Cardiac muscle cell (in vitro differentiated cells and primary cell): ENCODE measurements around the gene MTHFSD. TPM values are rescaled to one million over a fixed set of nuclear protein-coding genes. Genes with fewer than 3 reads are reported as not detected.
A peak's percentile ranks its signal among the peaks of the same experiment; 100 is the strongest.

Source experiments
- DNase-seq, 2 donors: peaks; one replicate each; pipeline versions ENCODE4 v3.0.0 to v3.0.0-alpha.2; 2010 to 2017; ENCODE audit warnings: low read depth in 1 of 2, low spot score in 1 of 2
- H3K27ac ChIP-seq: fragments of 200-600 bp; sonication (generic); 2 replicates; pipeline ENCODE4 v1.5.1; 2016
- H3K27me3 ChIP-seq: fragments of 200-600 bp; sonication (generic); 2 replicates; pipeline ENCODE4 v1.6.0; 2016; ENCODE audit warnings: control low read depth
- H3K36me3 ChIP-seq: fragments of 200-600 bp; sonication (generic); 2 replicates; pipeline ENCODE4 v1.5.1; 2016; ENCODE audit warnings: control low read depth
- H3K4me1 ChIP-seq: fragments of 200-600 bp; sonication (generic); 2 replicates; pipeline ENCODE4 v1.8.1; 2017; ENCODE audit warnings: low read depth, mild to moderate bottlenecking, mixed run types
- H3K4me3 ChIP-seq: fragments of 200-600 bp; sonication (generic); 2 replicates; pipeline ENCODE4 v1.5.1; 2016; ENCODE audit warnings: mild to moderate bottlenecking
- H3K9me3 ChIP-seq: fragments of 200-600 bp; sonication (generic); 2 replicates; pipeline ENCODE4 v1.5.1; 2017; ENCODE audit warnings: low read depth, mild to moderate bottlenecking, control low read depth
- CTCF ChIP-seq: IDR thresholded peaks from 2 replicates; pipeline ENCODE4 v1.5.1; 2012; ENCODE audit warnings: low read depth, mild to moderate bottlenecking, low read length
- polyA plus RNA-seq: library from polyadenylated mRNA; unstranded; fragments of >200 nt; fragmentation: Nextera tagmentation; extraction: Ambion mirVana; gene quantifications from 2 replicates; pipeline ENCODE4 v1.2.1, GENCODE V29; 2016
- total RNA-seq: library from RNA; depleted of rRNA; stranded (reverse); fragments of >200 nt; gene quantifications from 2 replicates; pipeline ENCODE4 v1.2.3, GENCODE V29; 2016

The MTHFSD gene
- total and polyA plus RNA-seq, 2 experiments from 2014 or later = 23.0 to 36.0 TPM

GRCh38 chr16:86529160-86529559, 25.9 kb downstream of the MTHFSD start:
- H3K27me3 ChIP-seq = no peaks in the 10 kb centered on the region
- no peaks in the 10 kb centered on the region for H3K9me3 ChIP-seq
- H3K4me1 ChIP-seq = peaks cover 8% of the 10 kb centered on the region
- DNase-seq = peak in 1 of 2 donors; percentile 58
- no peak for TF ChIP-seq CTCF
- H3K36me3 ChIP-seq = no peaks in the 10 kb centered on the region
- H3K27ac ChIP-seq = no peak overlapping the region
- no peak overlapping the region for H3K4me3 ChIP-seq

- TF ChIP-seq CTCF = no peak
- no peaks in the 10 kb centered on the region for H3K9me3 ChIP-seq
- no peak overlapping the region for H3K4me3 ChIP-seq
- H3K36me3 ChIP-seq = no peaks in the 10 kb centered on the region
- peaks cover 8% of the 10 kb centered on the region for H3K4me1 ChIP-seq
- H3K27ac ChIP-seq = no peak overlapping the region
- H3K27me3 ChIP-seq = no peaks in the 10 kb centered on the region
- no peak for DNase-seq
Measured at GRCh38 chr16:86528061-86528929, 26.7 kb downstream of the MTHFSD start.

GRCh38 chr16:86527366-86527765, 27.7 kb downstream of the MTHFSD start:
- Histone ChIP-seq H3K4me1 (peaks cover 8% of the 10 kb centered on the region), H3K27ac (no peak overlapping the region)
- no peak for DNase-seq

GRCh38 chr16:86525696-86526095, 29.3 kb downstream of the MTHFSD start:
- peaks cover 8% of the 10 kb centered on the region for H3K4me1 ChIP-seq
- H3K4me3 ChIP-seq = no peak overlapping the region
- no peaks in the 10 kb centered on the region for H3K36me3 ChIP-seq
- H3K9me3 ChIP-seq = no peaks in the 10 kb centered on the region
- no peak for TF ChIP-seq CTCF
- DNase-seq = no peak
- no peak overlapping the region for H3K27ac ChIP-seq
- H3K27me3 ChIP-seq = peaks cover 2% of the 10 kb centered on the region

More at GRCh38 chr16:86527366-86527765, 27.7 kb downstream of the MTHFSD start:
- no peaks in the 10 kb centered on the region for H3K36me3 ChIP-seq
- peaks cover 2% of the 10 kb centered on the region for H3K27me3 ChIP-seq
- no peaks in the 10 kb centered on the region for H3K9me3 ChIP-seq
- TF ChIP-seq CTCF = no peak
- no peak overlapping the region for H3K4me3 ChIP-seq

- no peaks in the 10 kb centered on the region for H3K36me3 ChIP-seq
- peaks cover 8% of the 10 kb centered on the region for H3K4me1 ChIP-seq
- DNase-seq = no peak
- no peak for TF ChIP-seq CTCF
- no peak overlapping the region for H3K4me3 ChIP-seq
- no peak overlapping the region for H3K27ac ChIP-seq
- peaks cover 11% of the 10 kb centered on the region for H3K27me3 ChIP-seq
- H3K9me3 ChIP-seq = no peaks in the 10 kb centered on the region
Measured at GRCh38 chr16:86524029-86524428, 31.0 kb downstream of the MTHFSD start.
